ENCODE results near the gene PITX1.
A peak's percentile ranks its signal among the peaks of the same experiment; 100 is the strongest.

Gene PITX1

GRCh38 chr5:135008981-135009735 is 24.9 kb downstream of the PITX1 start:
- Histone ChIP-seq H2BK12ac (ENCODE audit: low read length) (no peak overlapping the region), H3K23ac (ENCODE audit: low read length) (no peak overlapping the region), H3K9me3 (ENCODE audit: insufficient read depth, low read depth, low read length) (no peaks in the 10 kb centered on the region), H3K14ac (ENCODE audit: low read length) (no peak overlapping the region), H3K18ac (ENCODE audit: low read length) (no peak overlapping the region), H2BK120ac (ENCODE audit: insufficient read depth, low read length, poor library complexity) (no peak overlapping the region), H4K12ac (ENCODE audit: low read depth, low read length) (no peak overlapping the region), H2AK5ac (ENCODE audit: low read length) (no peak overlapping the region), H3K79me1 (ENCODE audit: low read length) (no peaks in the 10 kb centered on the region), H2BK5ac (ENCODE audit: low read depth, low read length, poor library complexity) (no peak overlapping the region), H3K4ac (ENCODE audit: low read depth, low read length) (no peak overlapping the region), H3K27me3 (ENCODE audit: insufficient read depth, low read length) (no peaks in the 10 kb centered on the region), H3K4me1 (ENCODE audit: control insufficient read depth in 1 of 2, insufficient read depth in 2 of 2, low read length in 2 of 2) (no peaks in the 10 kb centered on the region), H3K4me3 (ENCODE audit: low read depth, low read length) (no peak overlapping the region), H3K9ac (ENCODE audit: low read length) (no peak overlapping the region), H4K8ac (ENCODE audit: low read depth, low read length) (no peak overlapping the region), H4K91ac (ENCODE audit: low read depth, low read length) (no peak overlapping the region), H2AFZ (ENCODE audit: insufficient read depth, low read length, poor library complexity) (no peak overlapping the region), H3K79me2 (ENCODE audit: control insufficient read depth, insufficient read depth, low read length, poor library complexity) (no peaks in the 10 kb centered on the region), H3K4me2 (ENCODE audit: low read length) (no peak overlapping the region), H3K27ac (ENCODE audit: low read depth, low read length) (no peak overlapping the region), H3K36me3 (ENCODE audit: control insufficient read depth in 1 of 2, insufficient read depth in 2 of 2, low read length in 2 of 2) (no peaks in the 10 kb centered on the region)
- peak; percentile 60 to 76 for DNase-seq
- WGBS (ENCODE audit: extremely low coverage, insufficient coverage, insufficient read length): no CpG with 5 or more reads among the region's 13 CpGs

GRCh38 chr5:135008556-135008955 is 25.5 kb downstream of the PITX1 start:
- no peak overlapping the region for H2AFZ ChIP-seq (ENCODE audit: insufficient read depth, low read length, poor library complexity)
- H2BK5ac ChIP-seq (ENCODE audit: low read depth, low read length, poor library complexity): no peak overlapping the region
- no peak overlapping the region for H3K27ac ChIP-seq (ENCODE audit: low read depth, low read length)
- no peak overlapping the region for H3K14ac ChIP-seq (ENCODE audit: low read length)
- H3K79me1 ChIP-seq (ENCODE audit: low read length): no peaks in the 10 kb centered on the region
- H3K23ac ChIP-seq (ENCODE audit: low read length): no peak overlapping the region
- H3K18ac ChIP-seq (ENCODE audit: low read length): no peak overlapping the region
- no peak overlapping the region for H3K9ac ChIP-seq (ENCODE audit: low read length)
- WGBS (ENCODE audit: extremely low coverage, insufficient coverage, insufficient read length): no CpG with 5 or more reads among the region's 8 CpGs
- H3K4ac ChIP-seq (ENCODE audit: low read depth, low read length): no peak overlapping the region
- no peaks in the 10 kb centered on the region for H3K79me2 ChIP-seq (ENCODE audit: control insufficient read depth, insufficient read depth, low read length, poor library complexity)
- H3K4me3 ChIP-seq (ENCODE audit: low read depth, low read length): no peak overlapping the region
- no peak for DNase-seq
- no peak overlapping the region for H2BK12ac ChIP-seq (ENCODE audit: low read length)
- no peak overlapping the region for H3K4me2 ChIP-seq (ENCODE audit: low read length)
- no peaks in the 10 kb centered on the region for H3K4me1 ChIP-seq (ENCODE audit: control insufficient read depth in 1 of 2, insufficient read depth in 2 of 2, low read length in 2 of 2)
- H4K8ac ChIP-seq (ENCODE audit: low read depth, low read length): no peak overlapping the region
- no peak overlapping the region for H4K12ac ChIP-seq (ENCODE audit: low read depth, low read length)
- H2AK5ac ChIP-seq (ENCODE audit: low read length): no peak overlapping the region
- H2BK120ac ChIP-seq (ENCODE audit: insufficient read depth, low read length, poor library complexity): no peak overlapping the region
- H3K27me3 ChIP-seq (ENCODE audit: insufficient read depth, low read length): no peaks in the 10 kb centered on the region
- H3K36me3 ChIP-seq (ENCODE audit: control insufficient read depth in 1 of 2, insufficient read depth in 2 of 2, low read length in 2 of 2): no peaks in the 10 kb centered on the region
- H3K9me3 ChIP-seq (ENCODE audit: insufficient read depth, low read depth, low read length): no peaks in the 10 kb centered on the region
- no peak overlapping the region for H4K91ac ChIP-seq (ENCODE audit: low read depth, low read length)

GRCh38 chr5:135007749-135008363 is 26.2 kb downstream of the PITX1 start:
- no peak overlapping the region for H3K4me2 ChIP-seq (ENCODE audit: low read length)
- no peak overlapping the region for H2BK5ac ChIP-seq (ENCODE audit: low read depth, low read length, poor library complexity)
- H3K4me1 ChIP-seq (ENCODE audit: control insufficient read depth in 1 of 2, insufficient read depth in 2 of 2, low read length in 2 of 2): no peaks in the 10 kb centered on the region
- no peak overlapping the region for H2AFZ ChIP-seq (ENCODE audit: insufficient read depth, low read length, poor library complexity)
- no peak overlapping the region for H3K4me3 ChIP-seq (ENCODE audit: low read depth, low read length)
- DNase-seq: no peak
- no peak overlapping the region for H4K8ac ChIP-seq (ENCODE audit: low read depth, low read length)
- H3K23ac ChIP-seq (ENCODE audit: low read length): no peak overlapping the region
- no peak overlapping the region for H3K14ac ChIP-seq (ENCODE audit: low read length)
- no peak overlapping the region for H3K9ac ChIP-seq (ENCODE audit: low read length)
- no peak overlapping the region for H3K27ac ChIP-seq (ENCODE audit: low read depth, low read length)
- no peak overlapping the region for H2AK5ac ChIP-seq (ENCODE audit: low read length)
- no peaks in the 10 kb centered on the region for H3K79me2 ChIP-seq (ENCODE audit: control insufficient read depth, insufficient read depth, low read length, poor library complexity)
- H4K91ac ChIP-seq (ENCODE audit: low read depth, low read length): no peak overlapping the region
- no peak overlapping the region for H3K18ac ChIP-seq (ENCODE audit: low read length)
- no peak overlapping the region for H3K4ac ChIP-seq (ENCODE audit: low read depth, low read length)
- no peaks in the 10 kb centered on the region for H3K79me1 ChIP-seq (ENCODE audit: low read length)
- no peaks in the 10 kb centered on the region for H3K27me3 ChIP-seq (ENCODE audit: insufficient read depth, low read length)
- no CpG with 5 or more reads among the region's 11 CpGs for WGBS (ENCODE audit: extremely low coverage, insufficient coverage, insufficient read length)
- no peaks in the 10 kb centered on the region for H3K9me3 ChIP-seq (ENCODE audit: insufficient read depth, low read depth, low read length)
- no peak overlapping the region for H2BK120ac ChIP-seq (ENCODE audit: insufficient read depth, low read length, poor library complexity)
- no peak overlapping the region for H2BK12ac ChIP-seq (ENCODE audit: low read length)
- H3K36me3 ChIP-seq (ENCODE audit: control insufficient read depth in 1 of 2, insufficient read depth in 2 of 2, low read length in 2 of 2): no peaks in the 10 kb centered on the region
- no peak overlapping the region for H4K12ac ChIP-seq (ENCODE audit: low read depth, low read length)

GRCh38 chr5:135007305-135007704 is 26.7 kb downstream of the PITX1 start:
- Histone ChIP-seq H3K4me1 (ENCODE audit: control insufficient read depth in 1 of 2, insufficient read depth in 2 of 2, low read length in 2 of 2) (no peaks in the 10 kb centered on the region), H3K27me3 (ENCODE audit: insufficient read depth, low read length) (no peaks in the 10 kb centered on the region), H3K4me2 (ENCODE audit: low read length) (no peak overlapping the region), H3K4me3 (ENCODE audit: low read depth, low read length) (no peak overlapping the region), H3K18ac (ENCODE audit: low read length) (no peak overlapping the region), H3K79me2 (ENCODE audit: control insufficient read depth, insufficient read depth, low read length, poor library complexity) (no peaks in the 10 kb centered on the region), H3K79me1 (ENCODE audit: low read length) (no peaks in the 10 kb centered on the region), H2AK5ac (ENCODE audit: low read length) (no peak overlapping the region), H3K4ac (ENCODE audit: low read depth, low read length) (no peak overlapping the region), H3K14ac (ENCODE audit: low read length) (no peak overlapping the region), H2BK12ac (ENCODE audit: low read length) (no peak overlapping the region), H4K12ac (ENCODE audit: low read depth, low read length) (no peak overlapping the region), H3K9ac (ENCODE audit: low read length) (no peak overlapping the region), H3K27ac (ENCODE audit: low read depth, low read length) (no peak overlapping the region), H4K8ac (ENCODE audit: low read depth, low read length) (no peak overlapping the region), H2BK120ac (ENCODE audit: insufficient read depth, low read length, poor library complexity) (no peak overlapping the region), H4K91ac (ENCODE audit: low read depth, low read length) (no peak overlapping the region), H3K23ac (ENCODE audit: low read length) (no peak overlapping the region), H2AFZ (ENCODE audit: insufficient read depth, low read length, poor library complexity) (no peak overlapping the region), H3K9me3 (ENCODE audit: insufficient read depth, low read depth, low read length) (no peaks in the 10 kb centered on the region), H3K36me3 (ENCODE audit: control insufficient read depth in 1 of 2, insufficient read depth in 2 of 2, low read length in 2 of 2) (no peaks in the 10 kb centered on the region), H2BK5ac (ENCODE audit: low read depth, low read length, poor library complexity) (no peak overlapping the region)
- no peak for DNase-seq
- no CpG with 5 or more reads among the region's 9 CpGs for WGBS (ENCODE audit: extremely low coverage, insufficient coverage, insufficient read length)

Data from trophoblast cell (in vitro differentiated cells and primary cell).